Measurements from ENCODE around the gene TRIM47.
"Not testable (repeated sequence)": the region's sequence is repeated elsewhere in the genome, so short reads cannot be mapped to it uniquely, and the experiment has no call there.

TRIM47 gene

GRCh38 chr17:75891022-75891604 is 12.7 kb upstream of the TRIM47 start:
- no peak for DNase-seq

DNA sequence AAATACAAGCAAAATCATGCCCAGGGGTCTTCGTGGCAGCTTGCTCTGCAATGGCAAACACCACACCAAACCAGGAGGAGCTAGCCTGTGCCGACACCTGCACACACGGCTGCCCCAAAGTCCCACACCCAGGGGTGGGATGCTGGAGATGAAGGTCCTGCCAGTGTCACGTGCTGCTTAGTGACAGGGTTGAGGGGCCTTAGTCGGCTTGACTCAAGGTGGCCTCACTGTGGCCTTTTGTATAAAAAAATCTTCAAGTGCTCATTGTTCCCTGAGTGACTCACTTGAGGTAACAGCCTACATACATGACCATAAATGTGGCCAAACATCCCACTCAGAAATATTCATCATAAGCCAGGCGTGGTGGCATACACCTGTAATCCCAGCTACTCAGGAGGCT is 11.1 kb upstream of the TRIM47 start:
- DNase-seq, result no peak

DNA sequence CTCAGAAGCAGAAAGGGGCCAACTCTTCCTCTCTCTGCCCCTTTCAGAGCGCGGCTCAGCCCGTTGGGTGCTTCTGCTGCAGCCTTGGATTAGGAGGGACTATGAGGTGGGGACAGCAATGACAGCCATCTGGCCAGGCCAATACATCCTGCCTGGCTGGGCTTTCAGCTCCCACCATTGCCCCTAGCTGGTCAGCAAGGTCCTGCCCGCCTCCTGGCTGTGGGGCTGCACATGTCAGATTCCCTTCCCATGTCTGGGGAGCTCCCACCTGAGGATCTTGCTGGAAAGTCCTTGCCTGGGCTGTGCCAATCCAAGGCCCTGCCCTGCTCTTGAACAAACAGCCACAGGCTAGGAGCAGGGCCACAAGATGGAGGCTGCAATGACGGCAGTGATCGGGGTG is 10.1 kb upstream of the TRIM47 start:
- no peak for DNase-seq

GRCh38 chr17:75885860-75886259 is 7.5 kb upstream of the TRIM47 start:
- DNase-seq, result not testable (repeated sequence)

DNA sequence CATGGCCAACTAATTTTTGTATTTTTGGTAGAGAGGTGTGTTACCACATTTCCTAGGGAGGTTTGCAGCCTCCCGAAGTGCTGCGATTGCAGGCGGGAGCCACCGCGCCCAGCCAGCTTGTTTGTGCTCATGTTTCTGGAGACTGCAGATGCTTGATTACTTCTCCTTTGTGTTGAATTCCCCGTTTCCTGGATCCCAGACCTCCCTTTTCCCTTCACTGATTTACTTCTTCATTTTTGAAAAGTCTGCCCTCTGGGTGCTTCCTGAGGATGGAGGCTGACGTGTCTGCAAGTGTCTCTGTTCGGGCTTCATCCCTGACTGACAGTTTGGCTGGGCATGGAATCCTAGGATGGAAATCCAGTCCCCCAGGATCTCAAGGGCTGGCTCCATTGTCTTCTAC is 7.0 kb upstream of the TRIM47 start:
- no peak for DNase-seq

DNA sequence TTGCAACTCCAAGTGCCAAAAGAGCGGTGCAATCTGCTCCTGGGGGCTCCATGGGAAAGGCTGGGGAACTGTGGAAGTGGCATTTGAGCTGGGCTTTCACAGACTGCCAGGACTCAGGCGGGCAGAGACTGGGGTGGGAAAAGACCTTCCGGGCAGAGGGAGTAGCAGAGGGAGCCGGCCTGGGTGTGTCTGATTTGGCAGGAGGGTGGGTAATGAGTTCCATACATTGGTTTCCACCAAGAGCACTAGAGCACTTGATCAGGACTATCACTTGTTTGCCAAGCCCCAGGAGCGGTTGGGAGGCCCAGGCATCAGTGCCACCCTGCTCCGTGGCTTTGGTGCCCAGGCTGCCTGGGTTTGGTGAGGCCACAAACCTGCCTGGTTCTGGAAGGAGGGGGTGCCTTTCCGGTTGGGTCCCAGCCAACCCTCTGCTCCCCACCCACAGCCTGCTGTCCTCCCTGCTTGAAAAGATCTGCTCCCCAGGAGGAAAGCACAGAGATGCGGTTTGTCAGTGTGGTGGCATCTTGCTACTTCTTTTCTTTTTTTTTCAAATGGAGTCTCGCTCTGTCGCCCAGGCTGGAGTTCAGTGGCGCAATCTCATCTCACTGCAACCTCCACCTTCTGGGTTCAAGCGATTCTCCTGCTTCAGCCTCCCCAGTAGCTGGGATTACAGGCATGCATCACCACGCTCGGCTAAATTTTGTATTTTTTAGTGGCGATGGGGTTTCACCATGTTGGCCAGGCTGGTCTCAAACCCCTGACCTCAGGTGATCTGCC is 3.5 kb upstream of the TRIM47 start:
- DNase-seq, result no peak

GRCh38 chr17:75880266-75880665 is 1.9 kb upstream of the TRIM47 start:
- DNase-seq, result no peak

DNA sequence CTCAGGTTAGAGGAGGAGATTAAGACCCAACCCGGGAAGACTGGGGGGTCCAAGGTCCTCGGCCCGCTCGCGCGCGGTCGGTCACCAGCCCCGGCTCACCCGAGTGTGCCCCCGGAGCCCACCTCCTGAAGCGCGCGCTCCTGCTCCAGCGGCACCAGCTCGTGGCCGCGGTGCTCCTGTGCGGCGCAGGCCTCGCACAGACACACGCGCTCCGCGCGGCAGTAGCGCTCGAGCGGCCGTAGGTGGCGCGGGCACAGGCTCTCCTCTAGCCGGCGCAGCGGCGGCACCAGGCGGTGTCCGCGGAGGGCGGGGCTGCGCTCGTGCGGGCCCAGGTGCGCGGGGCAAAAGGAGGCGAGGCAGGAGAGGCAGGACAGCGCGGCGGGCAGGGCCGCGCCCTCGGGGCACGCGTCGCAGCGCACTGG is 618 bp downstream of the TRIM47 start:
- DNase-seq, result peak; percentile 66

GRCh38 chr17:75876938-75877751 is 1.2 kb downstream of the TRIM47 start:
- DNase-seq, result no peak

DNA sequence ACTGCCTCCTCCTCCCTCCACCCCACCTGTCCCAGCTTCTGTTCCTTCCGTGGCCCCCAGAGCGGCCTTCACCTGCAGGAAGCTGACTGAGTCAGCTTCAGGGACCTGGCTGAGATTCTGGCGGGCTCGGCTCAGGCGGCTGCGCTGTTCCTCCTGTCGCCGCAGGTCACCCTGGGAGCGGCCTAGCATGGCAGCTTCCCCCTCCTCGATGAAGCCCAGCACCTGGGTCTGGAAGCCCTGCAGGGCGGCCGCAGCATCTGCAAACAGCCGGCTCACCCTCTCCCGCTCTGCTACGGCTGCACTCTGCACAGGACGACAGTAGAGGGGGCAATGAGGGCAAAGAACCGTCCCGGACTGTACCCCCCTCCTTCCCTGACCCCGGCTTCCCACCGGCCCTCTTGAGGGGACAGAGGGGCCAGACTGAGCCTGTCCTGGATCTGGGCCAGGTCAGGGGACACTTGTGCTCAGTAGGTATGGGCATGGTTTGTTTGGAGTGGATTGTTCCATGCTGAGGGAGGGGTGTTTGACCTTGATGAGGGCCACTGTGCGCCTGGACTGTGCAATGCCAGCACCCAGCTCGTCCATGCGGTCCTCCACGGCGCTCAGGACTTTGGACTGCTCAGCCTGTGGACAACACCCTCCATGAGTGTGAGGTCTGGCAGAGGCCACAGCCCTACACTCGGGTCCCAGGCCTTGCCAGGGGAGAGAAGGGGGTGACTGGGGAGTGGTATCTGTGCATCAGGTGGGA is 2.0 kb downstream of the TRIM47 start:
- peak; percentile 62 for DNase-seq

DNA sequence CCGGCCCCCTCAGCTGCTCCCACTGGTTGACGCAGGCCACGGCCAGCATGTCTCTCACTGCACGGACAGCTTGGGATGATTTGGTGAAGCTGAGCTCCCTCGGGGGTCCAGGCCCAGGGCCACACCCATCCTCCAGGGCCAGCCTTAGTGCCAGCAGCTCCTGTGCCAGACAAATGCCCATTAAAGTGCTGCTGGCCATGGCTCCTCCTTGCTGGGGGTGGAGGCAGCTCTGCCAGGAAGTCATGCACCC is 2.5 kb downstream of the TRIM47 start:
- DNase-seq, result no peak

DNA sequence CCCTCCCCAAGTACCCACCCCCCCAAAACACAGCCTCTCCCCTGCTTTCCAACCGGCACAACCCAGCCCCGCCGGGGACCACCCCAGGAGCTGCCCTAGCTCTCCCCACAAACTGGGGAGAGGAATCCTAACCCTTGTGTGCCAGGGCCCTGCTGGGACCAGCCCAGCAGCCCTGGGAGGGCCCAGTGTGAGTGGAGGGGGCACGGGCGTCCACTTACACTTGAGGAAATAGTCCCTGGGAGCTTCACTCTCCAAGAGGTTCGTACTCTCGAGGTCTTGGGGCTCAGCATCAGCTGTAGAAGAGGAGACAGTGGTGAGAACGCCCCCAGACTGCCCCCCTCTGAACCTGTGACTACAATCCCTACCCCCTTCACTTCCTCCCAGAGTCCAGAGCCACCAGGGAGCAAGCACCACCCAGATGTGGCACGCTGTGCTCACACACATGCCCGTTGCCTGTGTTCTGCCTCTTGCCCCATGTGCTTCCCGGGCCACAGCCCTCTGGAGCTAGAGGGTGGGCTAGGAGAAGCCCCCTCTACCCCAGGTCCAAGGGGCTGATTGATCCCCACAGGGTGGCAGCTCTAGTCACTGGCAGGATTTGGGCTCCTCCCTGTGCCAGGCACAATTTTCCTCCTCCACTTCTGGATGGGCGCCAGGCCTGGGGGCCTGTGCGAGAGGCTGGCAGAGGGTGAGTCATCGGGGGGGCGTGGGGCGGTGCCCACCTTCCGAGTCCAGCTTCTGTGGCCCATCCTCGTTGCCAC is 3.0 kb downstream of the TRIM47 start:
- peak; percentile 56 for DNase-seq

GRCh38 chr17:75874323-75875181 is 3.8 kb downstream of the TRIM47 start:
- DNase-seq, result no peak

DNA sequence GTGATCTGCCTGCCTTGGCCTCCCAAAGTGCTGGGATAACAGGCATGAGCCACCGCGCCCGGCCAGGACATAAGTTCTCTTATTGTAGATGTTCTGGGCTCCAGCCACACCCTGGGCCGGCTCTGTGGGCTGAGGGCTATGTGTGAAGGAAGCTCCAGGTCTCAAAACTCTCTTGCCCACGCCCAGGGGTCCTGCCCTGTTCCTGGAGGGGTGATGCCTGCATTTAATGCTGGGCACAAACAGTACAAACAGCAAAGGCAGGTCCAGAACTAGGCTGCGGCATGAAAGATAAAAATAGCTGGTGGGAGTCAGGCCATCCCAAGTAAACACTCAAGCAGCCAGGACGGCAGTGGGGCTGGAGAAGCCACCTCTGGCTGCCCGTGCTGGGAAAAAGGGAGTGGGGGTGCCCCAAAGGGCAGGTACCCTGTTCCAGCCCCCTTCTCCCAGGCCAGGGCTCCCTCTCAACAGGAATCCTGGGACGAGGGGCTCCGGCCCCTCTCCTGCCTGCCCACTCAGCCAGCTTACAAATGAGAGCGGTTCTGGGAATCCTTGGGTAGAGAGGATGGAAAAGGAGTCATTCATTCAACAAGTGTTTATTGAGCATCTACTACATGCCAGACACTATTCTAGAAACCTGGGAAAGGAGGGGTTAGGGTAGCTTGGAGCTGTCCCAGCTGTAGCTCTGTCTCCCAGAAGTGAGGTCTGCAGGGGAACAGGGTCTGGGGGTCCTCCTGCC is 4.6 kb downstream of the TRIM47 start:
- no peak for DNase-seq

DNA sequence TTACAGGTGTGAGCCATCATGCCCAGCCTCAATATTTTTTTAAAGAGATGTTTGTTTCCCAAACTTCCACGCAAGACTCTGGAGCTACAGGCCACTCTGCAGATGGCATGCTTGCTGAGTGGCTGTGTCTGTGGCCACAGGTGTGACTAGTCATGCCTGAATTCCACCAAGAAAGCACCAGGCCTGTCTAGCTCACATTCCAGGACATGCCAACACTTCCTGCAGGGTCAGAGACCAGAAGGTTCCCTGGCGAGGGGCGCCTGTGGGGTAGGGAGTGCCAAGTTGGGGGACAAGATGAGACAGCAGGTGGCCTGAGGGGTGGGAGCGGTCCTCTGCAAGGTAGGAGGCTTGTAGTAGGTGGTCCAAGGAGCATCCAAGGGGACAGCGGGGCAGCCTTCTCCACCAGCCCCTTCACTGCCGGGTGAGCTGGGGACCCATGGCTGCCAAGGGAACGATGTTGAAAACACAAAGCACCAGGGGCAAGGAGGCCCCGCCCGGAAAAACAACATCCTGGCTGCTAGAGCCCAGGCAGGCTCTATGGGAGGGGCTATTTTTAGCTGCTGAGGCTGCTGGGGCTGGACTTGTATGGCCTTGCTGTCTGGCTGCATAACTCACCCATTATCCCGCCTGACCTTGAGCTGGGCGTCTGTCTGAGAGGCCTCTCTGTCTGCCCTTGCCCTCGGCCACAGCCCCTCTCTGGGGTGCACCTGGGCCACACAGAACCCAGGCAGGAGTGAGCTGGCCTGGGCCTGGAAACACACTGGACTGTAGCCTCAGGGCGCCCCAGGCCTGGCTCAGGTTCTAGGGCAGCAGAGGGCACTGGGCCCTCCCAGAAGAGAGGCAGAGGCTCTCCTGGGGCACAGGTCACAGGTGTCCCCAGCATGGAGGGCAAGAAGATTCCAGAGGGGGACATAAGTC is 5.7 kb downstream of the TRIM47 start:
- DNase-seq, result peak; percentile 23

DNA sequence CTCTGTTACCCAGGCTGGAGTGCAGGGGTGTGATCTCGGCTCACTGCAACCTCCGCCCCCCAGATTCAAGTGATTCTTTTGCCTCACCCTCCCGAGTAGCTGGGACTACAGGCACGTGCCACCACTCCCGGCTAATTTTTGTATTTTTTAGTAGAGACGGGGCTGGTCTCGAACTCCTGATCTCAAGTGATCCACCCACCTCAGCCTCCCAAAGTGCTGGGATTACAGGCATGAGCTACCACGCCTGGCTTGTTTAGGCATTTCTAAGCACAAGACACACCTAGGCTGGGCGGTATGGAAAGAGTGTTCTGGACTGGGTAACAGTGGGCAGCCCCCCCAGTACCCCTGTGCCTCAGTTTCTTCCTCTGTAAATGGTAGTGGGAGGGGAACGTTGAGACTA is 8.2 kb downstream of the TRIM47 start:
- not testable (repeated sequence) for DNase-seq

DNA sequence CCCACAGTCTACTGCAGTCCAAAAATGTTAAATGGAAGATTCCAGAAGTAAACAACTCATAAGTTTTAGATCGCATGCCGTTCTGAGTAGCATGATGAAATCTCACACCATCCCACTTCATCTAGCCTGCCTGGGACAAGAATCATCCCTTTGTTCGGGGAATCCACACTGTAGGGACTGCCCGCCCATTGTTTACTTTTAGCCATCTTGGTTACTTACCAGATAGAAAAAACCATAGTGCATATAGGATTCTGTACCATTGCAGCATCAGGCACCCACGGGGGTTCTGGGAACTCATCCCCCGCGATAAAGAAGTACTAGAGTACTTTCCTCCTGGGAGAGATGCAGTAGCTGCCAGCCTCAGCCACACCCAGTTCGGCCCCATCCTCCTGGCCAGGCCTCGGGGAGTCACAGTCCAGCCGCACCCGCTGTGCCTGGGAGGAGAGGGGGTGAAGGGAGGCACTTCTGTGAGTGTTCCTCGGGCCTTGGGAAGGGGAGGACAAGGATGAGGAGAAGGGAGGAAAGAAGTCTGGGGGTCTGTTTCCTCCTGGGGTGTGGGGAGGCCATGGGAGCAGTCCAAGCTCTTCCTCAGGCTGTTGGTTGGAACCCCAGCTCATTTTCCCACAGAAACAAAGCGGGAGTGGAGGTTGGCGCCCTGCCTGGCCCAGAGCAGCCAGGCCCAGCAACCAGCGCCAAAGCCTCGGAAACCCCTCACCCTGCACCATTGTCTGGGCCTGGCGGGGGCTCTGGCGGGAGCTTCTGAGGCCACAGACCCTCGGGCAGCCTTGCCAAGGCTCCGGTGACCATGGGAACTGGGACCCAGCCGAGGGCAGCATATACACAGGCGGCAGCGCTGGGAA is 8.9 kb downstream of the TRIM47 start:
- no peak for DNase-seq

DNA sequence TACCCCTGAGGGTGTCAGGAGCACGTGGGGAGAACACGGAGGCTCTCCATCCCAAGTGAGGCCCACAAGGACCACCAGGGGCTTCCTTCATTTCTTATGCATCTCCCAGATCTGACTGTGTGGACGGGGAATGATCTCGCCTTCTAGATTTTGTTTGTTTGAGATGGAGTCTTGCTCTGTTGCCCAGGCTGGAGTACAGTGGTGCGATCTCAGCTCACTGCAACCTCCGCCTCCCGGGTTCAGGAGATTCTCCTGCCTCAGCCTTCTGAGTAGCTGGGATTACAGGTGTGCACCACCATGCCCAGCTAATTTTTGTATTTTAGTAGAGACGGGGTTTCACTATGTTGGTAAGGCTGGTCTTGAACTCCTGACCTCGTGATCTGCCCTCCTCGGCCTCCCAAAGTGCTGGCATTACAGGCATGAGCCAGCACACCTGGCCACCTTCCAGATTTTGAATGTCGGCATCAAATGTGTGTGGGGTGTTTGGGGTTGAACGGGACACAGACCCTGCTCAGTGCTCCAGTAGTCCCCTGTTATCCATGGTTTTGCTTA is 9.6 kb downstream of the TRIM47 start:
- not testable (repeated sequence) for DNase-seq
